Activated CD4-positive, alpha-beta T cell treated with anti-CD3 and anti-CD28 coated beads, Interleukin-2, Interleukin-6, amounts not matched to agents 100 ng/mL and 50 ng/mL, durations not matched to agents 16 hours and 8 hours (primary cell): ENCODE data around the gene ITFG1.
"Not testable (repeated sequence)": the region's sequence is repeated elsewhere in the genome, so short reads cannot be mapped to it uniquely, and the experiment has no call there.

Source experiments
- DNase-seq: peaks from one replicate; pipeline ENCODE4 v3.0.0-alpha.2; 2020

ITFG1 gene

DNA sequence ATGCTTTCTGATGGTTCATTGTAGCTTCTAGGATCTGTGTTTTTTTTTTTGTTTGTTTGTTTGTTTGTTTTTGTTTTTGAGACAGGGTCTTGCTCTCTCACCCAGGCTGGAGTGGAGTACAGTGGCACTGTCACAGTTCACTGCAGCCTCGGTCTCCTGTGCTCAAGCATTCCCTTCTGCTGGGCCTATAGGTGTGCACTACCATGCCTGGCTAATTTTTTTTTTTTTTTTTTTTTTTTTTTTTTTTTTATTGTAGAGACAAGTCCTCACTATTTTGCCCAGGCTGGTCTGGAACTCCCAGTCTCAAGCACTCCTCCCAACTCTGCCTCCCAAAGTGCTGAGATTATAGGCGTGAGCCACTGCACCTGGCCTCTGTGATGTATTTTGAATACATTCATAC, 12.1 kb upstream of the ITFG1 start:
- DNase-seq, result not testable (repeated sequence)

DNA sequence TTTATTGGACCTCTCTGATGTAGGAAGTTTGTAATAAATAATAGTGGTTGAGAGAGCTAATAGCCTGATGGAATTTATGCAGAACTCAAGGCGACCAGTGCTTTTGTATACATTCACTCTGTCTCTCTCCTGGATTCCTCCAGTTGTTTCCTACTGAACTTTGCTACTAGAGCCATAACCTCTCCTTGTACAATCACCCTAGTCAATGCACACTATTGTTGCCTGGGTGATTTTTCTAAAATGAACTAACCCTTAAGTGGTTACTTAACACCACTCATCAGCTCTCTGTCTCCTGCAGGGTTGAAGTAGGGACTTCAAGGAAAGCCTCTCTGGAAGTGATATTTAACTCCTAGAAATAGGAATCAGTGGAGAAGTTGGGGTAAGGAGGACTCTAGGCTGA, 9.9 kb upstream of the ITFG1 start:
- no peak for DNase-seq

DNA sequence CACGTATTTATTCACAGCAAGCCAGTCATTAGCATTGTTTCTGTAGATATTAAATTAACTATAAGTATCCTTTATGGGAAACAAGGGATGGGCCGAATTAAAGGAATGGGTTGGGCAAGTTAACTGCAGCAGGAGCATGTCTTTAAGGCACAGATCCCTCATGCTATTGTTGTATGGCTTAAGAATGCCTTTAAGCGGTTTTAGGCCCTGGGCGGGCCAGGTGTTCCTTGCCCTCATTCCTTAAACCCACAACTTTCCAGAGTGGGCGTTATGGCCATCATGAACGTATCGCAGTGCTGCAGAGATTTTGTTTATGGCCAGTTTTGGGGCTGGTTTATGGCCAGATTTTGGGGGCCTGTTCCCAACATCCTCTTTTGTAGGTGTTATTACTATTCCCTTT, 9.3 kb upstream of the ITFG1 start:
- DNase-seq, result no peak

DNA sequence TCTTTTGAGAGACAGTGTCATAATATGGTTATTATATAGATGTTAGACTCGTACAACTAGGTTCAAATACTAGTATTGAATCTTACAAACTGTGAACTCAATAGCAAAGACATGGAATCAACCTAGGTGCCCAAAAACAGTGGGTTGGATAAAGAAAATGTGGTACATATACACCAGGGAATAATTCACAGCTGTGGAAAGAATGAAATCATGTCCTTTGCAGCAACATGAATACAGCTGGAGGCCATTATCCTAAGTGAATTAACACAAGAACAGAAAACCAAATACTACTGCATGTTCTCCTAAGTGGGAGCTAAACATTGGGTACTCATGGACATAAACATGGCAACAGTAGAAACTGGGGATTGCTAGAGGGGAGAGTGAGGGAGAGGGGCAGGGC, 8.4 kb upstream of the ITFG1 start:
- no peak for DNase-seq

DNA sequence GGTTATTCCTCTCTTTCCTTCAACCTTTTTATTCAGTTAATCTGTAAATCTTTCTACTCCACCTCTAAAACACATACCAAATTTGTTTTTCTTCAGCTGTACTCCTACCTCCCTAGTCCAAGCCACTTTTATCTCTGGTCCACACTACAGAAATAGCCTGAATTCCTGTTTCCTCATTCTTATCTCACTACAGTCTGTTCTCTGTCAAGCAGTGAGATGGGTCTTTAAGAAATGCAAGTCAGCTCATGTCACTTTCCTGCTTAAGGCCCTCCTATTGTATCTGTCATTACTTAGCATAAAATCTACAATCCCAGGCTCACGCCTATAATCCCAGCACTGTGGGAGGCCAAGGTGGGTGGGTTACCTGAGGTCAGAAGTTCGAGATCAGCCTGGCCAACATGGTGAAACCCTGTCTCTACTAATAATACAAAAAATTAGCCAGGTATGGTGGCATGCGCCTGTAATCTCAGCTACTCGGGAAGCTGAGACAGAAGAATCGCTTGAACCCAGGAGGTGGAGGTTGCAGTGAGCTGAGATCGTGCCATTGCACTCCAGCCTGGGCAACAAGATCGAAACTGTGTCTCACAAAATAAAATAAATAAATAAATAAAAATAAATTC, 7.3 kb upstream of the ITFG1 start:
- not testable (repeated sequence) for DNase-seq

DNA sequence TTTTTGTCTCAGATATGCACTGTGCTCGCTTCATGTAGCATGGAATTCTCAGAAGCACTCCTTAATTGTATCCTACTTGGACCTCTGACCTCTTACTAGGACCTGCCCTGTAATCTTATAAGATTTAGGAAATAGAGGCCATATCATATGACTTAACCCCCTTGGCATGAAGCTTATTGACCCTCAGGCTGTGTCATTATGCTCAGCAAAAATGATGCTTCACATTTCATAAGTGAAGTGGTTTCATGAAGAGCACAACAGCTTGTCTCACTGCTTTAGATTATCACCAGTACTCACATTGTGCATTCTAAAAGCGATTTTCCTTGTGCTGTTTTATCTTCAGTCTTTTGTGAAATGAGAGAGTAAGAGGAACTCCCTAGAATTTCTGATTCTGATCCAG, 6.6 kb upstream of the ITFG1 start:
- DNase-seq, result no peak

DNA sequence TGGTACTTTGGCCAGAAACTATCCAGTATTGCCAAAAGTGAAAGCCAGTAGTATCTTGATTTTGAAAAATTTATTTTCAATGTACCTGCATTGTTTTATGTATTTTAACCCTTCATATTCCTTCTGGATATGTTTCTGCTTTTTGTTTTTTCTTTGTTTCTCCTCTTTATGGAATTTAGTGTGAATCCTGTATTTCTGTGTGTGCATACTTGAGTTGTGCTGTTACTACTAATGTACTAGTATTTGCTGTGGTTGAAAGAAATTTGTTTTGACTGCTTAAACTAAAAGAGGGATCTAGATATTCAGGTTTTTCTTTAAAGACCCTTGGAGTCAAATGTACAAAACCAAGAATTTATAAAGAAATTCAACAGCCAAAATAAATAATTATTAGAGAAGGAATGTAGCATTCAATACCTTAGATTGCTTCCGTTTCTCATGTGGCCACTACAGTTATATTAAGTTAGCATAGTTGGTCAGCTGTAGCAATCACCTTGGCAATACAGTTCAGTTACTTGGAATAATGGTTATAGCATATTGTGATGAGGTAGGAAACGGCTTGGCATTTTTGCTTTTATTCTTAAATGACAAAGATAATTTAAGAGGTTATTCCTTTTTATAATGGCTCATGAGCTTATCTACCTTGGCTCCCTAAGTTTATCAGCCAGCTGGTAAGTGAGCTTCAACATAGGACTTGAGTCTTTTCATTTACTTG, 5.2 kb upstream of the ITFG1 start:
- DNase-seq, result no peak

DNA sequence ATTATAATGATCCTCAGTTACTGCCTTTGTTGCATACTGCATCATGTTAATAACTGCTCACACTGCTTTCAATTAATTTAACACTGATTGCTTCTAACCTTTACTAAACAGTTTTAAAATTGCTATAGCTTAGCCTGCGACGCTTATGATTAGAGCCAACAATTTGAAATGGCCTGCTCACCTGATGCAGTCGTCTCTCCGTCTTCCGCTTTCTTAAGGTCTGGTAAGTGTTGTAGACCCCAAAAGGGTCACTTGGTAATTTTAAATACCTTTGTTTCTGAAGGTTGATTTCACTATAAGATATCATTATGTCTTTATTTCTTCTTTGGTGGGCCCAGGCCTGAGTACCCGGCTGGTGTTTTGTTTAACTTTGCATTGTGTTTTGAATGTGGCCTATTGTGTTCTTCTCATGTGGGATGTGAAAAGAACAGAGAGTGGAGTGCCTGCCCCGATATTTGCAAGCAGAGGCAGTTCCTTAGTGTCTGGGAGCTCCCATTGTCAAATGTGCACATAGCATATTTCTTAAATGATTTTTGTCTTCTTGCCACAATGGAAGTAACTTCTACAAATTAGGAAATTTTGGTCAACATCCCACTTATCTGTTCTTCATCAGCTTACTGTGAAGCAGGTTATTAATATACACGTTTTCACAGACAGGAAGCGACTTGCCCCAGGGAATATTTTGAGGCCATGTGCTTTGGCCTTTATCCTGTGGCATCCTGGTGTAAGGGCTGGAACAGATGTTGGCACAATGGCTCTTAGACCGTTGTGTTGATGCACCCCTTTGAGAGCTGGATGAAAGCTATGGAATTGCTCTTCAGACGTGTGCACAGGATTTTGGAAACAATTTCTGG, 3.1 kb upstream of the ITFG1 start:
- no peak for DNase-seq

DNA sequence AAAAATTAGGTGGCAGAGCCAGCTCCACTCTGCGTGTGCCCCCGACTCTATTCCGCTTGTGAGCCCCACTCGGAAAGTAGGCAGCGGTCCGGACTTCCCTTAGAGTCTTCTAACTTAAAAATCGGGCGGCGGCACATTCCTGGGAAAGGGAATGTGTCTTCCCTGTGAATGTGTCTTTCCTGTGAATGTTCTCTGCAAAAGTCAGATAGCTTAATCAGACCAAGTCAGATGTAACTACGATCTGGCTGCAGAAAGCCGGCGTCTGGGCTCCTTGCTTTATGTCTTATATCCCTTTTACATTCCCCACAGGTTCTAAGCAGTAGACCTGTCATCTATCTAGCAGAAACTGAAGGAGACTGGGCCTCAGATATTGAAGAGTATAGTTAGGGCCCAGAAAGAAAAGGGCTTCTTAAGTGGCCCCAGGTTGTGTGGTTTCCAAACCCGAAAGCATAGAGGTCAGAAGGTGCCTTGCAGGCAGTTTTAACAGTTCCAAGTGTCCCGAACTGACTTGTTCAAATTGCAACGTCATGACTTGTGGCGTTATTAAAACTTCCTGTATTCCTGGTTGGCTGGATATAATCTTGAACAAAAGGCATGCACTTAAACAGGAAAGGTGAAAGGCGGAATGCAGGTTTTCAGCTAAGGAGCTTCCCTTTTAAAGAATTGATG, 869 bp upstream of the ITFG1 start:
- peak; percentile 44 for DNase-seq

DNA sequence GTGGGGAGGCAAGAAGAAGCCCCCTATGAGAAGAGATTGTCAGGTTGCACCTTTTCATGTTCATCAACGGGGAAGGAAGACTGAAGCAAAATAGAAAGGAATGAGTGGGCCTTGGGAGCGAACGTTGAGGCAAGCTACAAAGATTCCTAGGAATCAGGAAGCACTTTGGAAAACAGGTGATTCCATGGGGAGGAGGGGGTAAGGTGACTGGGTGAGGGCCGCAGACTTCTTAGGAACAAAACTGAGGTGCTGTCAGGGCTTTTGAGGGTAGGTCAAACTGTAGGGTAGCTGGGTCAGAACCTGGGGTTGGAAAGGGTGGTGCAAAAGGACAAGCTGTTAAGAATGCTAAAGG, 528 bp downstream of the ITFG1 start:
- DNase-seq, result no peak

DNA sequence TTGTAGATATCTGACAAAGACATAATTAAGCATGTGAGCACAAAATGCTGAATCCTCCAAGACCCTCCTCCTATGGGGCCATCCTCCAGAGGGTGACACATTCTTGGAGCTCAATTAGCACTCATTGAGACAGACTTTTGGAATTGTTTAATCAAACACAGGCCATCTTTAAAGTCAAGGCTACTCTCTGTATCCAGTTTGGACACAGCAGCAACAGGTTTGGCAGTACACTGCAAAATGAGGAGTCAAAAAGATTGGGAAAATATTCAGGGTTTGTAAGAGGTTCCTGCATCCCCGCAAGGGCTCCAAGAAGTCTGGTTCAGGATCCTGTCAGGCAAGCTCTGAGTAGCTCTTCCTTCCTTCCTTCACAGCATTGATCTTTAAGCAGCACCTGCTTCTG, 1.3 kb downstream of the ITFG1 start:
- DNase-seq, result no peak

DNA sequence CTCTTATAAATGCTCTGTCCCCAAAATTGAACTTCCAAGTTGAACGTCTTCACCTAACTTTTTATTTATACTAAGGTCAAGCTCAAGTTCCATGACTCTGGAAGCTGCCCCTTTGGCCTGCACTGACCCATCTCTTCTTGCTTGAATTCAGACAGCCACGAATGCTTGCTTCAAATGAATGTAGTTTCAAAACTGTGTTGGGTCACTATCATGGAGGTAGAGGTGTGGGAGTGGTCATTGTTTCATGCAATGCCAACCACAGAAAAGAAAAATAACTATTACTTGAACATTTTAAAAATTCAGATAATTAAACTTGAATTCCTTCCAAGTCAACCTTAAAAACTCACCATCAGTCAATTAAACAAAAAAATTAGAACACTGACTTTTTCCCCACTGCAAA, 2.5 kb downstream of the ITFG1 start:
- no peak for DNase-seq

DNA sequence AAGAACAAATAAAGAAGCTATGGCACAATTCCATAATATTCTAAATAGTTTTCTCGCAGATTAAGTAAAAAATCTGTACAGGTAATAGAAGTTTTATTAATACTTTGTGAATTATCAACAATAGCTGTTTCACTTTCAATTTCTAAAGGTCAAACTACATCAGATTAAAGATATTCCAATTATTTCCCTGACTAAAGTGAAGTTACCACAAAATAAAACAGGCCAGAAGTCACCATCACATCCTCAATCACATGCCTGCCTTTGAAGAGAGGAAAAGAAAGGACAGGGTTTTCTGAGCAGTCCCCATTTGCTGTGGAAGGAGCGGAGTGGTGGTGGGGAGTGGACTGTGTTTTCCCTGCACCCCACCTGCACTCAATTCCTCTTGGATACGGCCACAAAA, 11.1 kb downstream of the ITFG1 start:
- DNase-seq, result no peak

DNA sequence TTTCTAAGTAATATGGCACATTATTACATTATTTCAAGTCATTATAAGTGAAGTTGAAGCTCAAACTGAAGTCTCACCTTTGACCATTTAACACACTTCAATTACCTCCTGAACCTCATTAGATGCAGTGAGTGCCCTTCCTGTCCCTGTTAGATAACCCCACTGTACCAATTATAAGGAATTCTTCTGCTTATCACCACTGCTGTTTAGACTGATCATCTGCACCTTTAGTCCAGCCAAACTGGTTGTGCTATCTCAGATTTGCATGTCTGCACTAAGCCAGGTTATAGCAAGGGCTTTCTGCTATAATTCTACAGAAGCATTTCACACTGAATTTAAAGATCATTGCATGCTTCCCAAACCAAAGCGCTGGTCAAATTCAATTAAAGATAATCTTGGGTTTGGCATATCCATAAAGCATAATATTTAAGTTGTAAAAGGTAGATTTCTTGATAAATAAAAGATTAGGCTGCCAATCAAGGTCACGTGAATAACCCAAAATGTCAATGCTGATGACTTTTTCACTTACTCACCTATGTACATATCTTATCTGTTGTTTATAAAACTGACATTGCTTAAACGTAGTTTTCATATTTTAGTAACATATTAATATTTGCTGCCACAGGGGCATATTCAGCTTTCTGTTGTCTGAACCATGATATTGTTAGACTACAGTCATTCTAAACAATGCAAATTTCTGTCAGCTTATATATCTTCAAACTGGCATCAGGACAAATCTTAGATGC, 11.9 kb downstream of the ITFG1 start:
- DNase-seq, result no peak

DNA sequence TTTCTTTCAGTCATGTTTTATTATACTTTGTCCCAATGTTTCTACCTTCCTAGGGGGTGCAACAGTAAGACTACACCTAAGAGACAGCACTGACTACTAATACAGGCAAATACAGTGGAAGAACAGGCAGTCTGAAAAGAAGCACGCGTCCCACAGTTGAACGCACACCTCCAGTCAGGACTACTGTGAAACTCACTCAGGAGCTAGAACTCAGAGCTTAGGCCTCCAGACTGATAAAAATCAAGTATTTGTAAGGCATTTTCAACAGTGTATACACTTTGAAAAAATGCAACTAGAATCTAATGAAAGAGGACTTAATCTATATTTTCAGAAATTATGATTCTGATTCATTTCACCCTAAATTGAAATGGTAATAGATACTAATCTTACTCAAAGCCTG, 14.4 kb downstream of the ITFG1 start:
- no peak for DNase-seq

DNA sequence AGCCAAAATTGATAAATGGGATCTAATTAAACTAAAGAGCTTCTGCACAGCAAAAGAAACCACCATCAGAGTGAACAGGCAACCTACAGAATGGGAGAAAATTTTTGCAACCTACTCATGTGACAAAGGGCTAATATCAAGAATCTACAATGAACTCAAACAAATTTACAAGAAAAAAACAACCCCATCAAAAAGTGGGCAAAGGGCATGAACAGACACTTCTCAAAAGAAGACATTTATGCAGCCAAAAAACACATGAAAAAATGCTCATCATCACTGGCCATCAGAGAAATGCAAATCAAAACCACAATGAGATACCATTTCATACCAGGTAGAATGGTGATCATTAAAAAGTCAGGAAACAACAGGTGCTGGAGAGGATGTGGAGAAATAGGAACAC, 18.0 kb downstream of the ITFG1 start:
- not testable (repeated sequence) for DNase-seq

DNA sequence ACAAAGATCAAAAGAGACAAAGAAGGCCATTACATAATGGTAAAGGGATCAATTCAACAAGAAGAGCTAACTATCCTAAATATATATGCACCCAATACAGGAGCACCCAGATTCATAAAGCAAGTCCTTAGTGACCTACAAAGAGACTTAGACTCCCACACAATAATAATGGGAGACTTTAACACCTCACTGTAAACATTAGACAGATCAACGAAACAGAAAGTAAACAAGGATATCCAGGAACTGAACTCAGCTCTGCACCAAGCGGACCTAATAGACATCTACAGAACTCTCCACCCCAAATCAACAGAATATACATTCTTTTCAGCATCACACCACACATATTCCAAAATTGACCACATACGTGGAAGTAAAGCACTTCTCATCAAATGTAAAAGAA, 20.8 kb downstream of the ITFG1 start:
- DNase-seq, result not testable (repeated sequence)

DNA sequence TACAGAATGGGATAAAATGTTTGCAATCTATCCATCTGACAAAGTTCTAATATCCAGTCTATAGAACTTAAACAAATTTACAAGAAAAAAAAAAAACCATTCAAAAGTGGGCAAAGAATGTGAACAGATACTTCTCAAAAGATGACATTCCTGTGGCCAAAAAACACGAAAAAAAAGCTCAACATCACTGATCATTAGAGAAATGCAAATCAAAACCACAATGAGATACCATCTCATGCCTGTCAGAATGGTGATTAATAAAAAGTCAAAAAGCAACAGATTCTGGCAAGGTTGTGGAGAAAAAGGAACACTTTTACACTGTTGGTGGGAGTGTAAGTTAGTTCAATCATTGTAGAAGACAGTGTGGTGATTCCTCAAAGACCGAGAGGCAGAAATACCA, 26.6 kb downstream of the ITFG1 start:
- DNase-seq, result not testable (repeated sequence)

DNA sequence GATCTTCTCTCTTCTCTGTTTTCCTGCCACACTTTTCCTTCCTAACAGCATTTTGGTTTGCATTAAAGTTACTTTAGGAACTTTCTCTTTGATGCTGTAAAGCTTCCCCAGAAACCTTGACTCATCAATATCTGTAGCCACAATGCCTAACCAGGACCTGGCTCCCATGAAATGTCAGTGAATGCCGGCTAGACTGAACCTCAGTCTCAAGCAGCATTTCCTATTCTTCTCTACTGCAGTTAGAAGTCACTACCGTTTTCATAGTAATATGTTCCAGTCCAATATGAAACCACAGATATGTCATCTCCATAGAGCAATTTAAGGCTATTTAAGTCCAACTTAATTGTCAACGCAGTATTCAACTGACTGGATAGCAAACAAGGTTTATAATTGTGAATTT, 28.9 kb downstream of the ITFG1 start:
- DNase-seq, result peak; percentile 3

DNA sequence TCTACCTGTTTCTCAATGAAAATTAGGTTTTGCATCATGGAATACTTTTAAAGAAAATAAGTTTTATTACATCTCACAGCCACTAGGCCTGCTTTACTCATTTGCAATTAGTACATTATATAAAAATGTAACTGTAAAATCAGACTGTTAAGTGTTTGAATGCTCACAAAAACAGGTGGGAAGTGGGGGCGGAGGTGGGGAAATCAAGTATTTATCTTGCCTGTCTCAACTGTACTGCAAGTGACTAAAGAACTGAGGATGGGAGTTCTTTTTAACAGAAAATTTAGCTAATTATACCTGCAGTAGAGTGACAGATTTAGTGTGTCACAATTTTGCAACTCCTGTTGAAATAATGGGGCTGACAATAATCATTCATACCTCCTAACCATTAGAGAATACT, 34.1 kb downstream of the ITFG1 start:
- no peak for DNase-seq

DNA sequence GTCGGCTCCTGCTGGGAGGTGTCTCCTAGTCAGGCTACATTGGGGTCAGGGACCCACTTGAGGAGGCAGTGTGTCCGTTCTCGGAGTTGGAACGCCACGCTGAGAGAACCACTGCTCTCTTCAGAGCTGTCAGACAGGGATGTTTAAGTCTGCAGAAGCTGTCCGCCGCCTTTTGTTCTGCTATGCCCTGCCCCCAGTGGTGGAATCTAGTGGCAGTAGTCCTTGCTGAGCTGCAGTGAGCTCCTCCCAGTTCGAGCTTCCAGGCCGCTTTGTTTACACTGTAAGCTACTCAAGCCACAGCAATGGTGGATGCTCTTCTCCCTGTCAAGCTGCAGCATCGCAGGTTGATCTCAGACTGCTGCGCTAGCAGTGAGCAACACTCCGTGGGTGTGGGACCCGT, 36.0 kb downstream of the ITFG1 start:
- no peak for DNase-seq

DNA sequence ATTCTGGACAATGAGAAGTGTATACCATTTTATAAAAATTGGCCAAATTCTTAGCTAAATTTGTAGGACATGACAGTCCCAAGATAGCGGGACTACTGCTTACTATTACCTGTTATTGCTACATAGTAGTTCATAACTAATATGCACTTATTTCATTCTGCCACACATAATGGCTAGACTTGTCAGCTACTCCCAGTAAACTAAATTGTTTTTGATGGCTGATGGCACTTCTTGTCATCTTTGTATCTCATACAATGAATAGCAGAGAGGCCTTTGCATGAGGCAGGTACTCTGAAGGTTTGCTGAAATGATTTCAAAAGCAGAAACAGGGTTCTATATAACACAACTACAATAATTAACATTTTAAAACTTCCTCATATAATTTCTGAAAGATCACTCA, 44.0 kb downstream of the ITFG1 start:
- no peak for DNase-seq

DNA sequence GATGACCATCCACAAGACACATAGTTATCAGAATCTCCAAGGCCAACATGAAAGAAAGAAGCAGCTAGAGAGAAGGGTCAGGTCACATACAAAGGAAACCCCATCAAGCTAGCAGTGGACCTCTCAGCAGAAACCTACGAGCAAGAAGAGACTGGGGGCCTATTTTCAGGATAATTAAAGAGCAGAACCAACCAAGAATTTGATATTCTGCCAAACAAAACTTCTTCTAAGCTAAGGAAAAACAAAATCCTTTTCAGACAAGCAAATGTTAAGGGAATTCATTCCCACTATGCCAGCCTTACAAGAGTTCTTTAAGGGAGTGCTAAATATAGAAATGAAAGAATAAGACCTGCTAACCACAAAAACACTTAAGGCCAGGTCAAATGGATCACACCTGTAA, 47.8 kb downstream of the ITFG1 start:
- DNase-seq, result no peak
